ENCODE measurements around the gene PFDN2. TPM values are rescaled to one million over a fixed set of nuclear protein-coding genes. Genes with fewer than 3 reads are reported as not detected.

Gene PFDN2
- total RNA-seq, 1 experiment from 2014 or later, result 78.2 TPM

- no peak for DNase-seq
- Histone ChIP-seq H3K36me3 (no peaks in the 10 kb centered on the region), H3K4me1 (no peaks in the 10 kb centered on the region; the same call in 1 of the 2 replicates), H3K9me3 (replicated peaks) (no peaks in the 10 kb centered on the region), H3K27me3 (no peaks in the 10 kb centered on the region), H3K4me3 (no peak overlapping the region), H3K27ac (no peak overlapping the region)
Observed at GRCh38 chr1:161157867-161158266, 40.0 kb upstream of the PFDN2 start.

DNA sequence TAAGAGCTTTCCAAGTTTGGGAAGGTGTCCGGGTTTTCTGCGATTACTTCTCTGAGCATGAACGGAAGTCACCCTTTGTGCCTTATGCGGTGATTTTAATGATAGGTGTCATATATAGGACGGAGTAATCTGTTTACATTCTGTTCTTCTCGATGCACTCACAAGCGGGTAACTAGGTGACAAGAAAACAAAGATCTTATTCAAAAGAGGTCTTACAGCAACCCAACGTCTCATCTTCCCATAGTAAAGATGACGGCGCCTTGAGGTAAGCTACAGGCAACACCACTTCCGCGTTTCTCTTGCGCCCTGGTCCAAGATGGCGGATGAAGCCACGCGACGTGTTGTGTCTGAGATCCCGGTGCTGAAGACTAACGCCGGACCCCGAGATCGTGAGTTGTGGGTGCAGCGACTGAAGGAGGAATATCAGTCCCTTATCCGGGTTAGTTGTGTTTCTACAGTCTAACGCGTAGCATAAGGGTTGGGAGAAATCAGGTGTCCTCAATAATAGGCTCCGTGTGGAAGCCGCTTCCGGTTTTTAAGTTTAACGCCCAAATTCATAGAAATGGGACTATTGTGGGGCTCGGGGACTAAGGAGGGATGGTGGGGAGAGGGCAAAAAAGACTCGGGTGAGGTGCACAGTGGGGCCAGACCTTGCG is 36.0 kb upstream of the PFDN2 start, which contains the start of gene UFC1:
Gene UFC1 (plus strand): TSS at position 297 of the 656 bp plus-strand sequence. CDS start 20 bp downstream, at position 317.
- Histone ChIP-seq H3K27ac (peak within 1 kb of the TSS; percentile 96), H3K4me3 (peak within 1 kb of the TSS; percentile 95), H3K9me3 (replicated peaks) (no peaks in the 10 kb centered on the region), H3K27me3 (no peaks in the 10 kb centered on the region), H3K36me3 (no peaks in the 10 kb centered on the region), H3K4me1 (no peaks in the 10 kb centered on the region)
- peak; percentile 81 to 88 for DNase-seq

GRCh38 chr1:161153176-161153575 is 35.3 kb upstream of the PFDN2 start:
- Histone ChIP-seq H3K9me3 (replicated peaks) (no peaks in the 10 kb centered on the region), H3K36me3 (no peaks in the 10 kb centered on the region), H3K27ac (peak overlapping the region; percentile 96; the same call in 1 of the 2 replicates)

GRCh38 chr1:161145832-161146231 is 28.0 kb upstream of the PFDN2 start:
- Histone ChIP-seq H3K4me1 (no peaks in the 10 kb centered on the region), H3K27me3 (no peaks in the 10 kb centered on the region), H3K36me3 (no peaks in the 10 kb centered on the region), H3K27ac (no peak overlapping the region), H3K9me3 (replicated peaks) (no peaks in the 10 kb centered on the region), H3K4me3 (no peak overlapping the region)
- DNase-seq, result no peak

More at GRCh38 chr1:161153176-161153575, 35.3 kb upstream of the PFDN2 start:
- H3K4me1 ChIP-seq, result no peaks in the 10 kb centered on the region
- no peaks in the 10 kb centered on the region for H3K27me3 ChIP-seq
- DNase-seq, result no peak
- peak overlapping the region; percentile 95 for H3K4me3 ChIP-seq

GRCh38 chr1:161140755-161141400 is 23.0 kb upstream of the PFDN2 start:
- Histone ChIP-seq H3K9me3 (replicated peaks) (no peaks in the 10 kb centered on the region), H3K27me3 (no peaks in the 10 kb centered on the region), H3K4me1 (peaks cover 13% of the 10 kb centered on the region; the same call in 1 of the 2 replicates), H3K36me3 (no peaks in the 10 kb centered on the region), H3K4me3 (no peak overlapping the region), H3K27ac (no peak overlapping the region)
- no peak for DNase-seq

DNA sequence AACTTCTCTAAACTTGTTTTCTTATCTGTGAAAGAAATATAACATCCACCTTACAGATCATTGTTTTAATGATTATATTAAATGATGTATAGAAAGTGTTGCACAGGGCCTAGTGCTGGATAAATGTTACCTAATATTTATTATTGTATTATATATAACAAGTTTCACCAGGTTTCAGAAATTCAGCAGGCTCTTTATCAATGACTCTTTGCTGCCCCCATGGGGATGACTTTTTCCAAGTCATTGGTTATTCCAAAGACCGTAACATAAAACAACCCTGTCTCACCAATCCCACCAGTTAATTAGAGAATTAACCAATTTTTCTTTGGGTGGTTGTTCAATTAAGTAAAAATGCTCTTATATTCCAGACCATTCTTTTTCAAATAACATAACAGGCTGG is 21.9 kb upstream of the PFDN2 start:
- Histone ChIP-seq H3K4me1 (peaks cover 13% of the 10 kb centered on the region; the same call in 1 of the 2 replicates), H3K27ac (no peak overlapping the region), H3K9me3 (replicated peaks) (no peaks in the 10 kb centered on the region), H3K4me3 (no peak overlapping the region), H3K36me3 (no peaks in the 10 kb centered on the region), H3K27me3 (no peaks in the 10 kb centered on the region)
- DNase-seq, result peak in 1 of 2 experiments; percentile 62

- Histone ChIP-seq H3K27me3 (no peaks in the 10 kb centered on the region), H3K27ac (peak overlapping the region; percentile 10; the same call in 1 of the 2 replicates), H3K4me3 (no peak overlapping the region), H3K9me3 (replicated peaks) (no peaks in the 10 kb centered on the region), H3K36me3 (no peaks in the 10 kb centered on the region), H3K4me1 (peaks cover 13% of the 10 kb centered on the region; the same call in 1 of the 2 replicates)
- no peak for DNase-seq
Observed at GRCh38 chr1:161138431-161138830, 20.6 kb upstream of the PFDN2 start.

- Histone ChIP-seq H3K4me1 (peaks cover 13% of the 10 kb centered on the region; the same call in 1 of the 2 replicates), H3K27me3 (no peaks in the 10 kb centered on the region), H3K36me3 (no peaks in the 10 kb centered on the region), H3K9me3 (replicated peaks) (no peaks in the 10 kb centered on the region), H3K27ac (peak overlapping the region; percentile 10; the same call in 1 of the 2 replicates), H3K4me3 (no peak overlapping the region)
- peak in 1 of 2 experiments; percentile 45 for DNase-seq
Observed at GRCh38 chr1:161137881-161138280, 20.0 kb upstream of the PFDN2 start.

- no peaks in the 10 kb centered on the region for H3K36me3 ChIP-seq
- H3K27me3 ChIP-seq, result no peaks in the 10 kb centered on the region
- H3K9me3 ChIP-seq (replicated peaks), result no peaks in the 10 kb centered on the region
- peak overlapping the region; percentile 73 for H3K4me3 ChIP-seq
- H3K4me1 ChIP-seq, result peaks cover 28% of the 10 kb centered on the region
- DNase-seq, result no peak
- peak overlapping the region; percentile 79 for H3K27ac ChIP-seq
Observed at GRCh38 chr1:161133220-161133740, 15.4 kb upstream of the PFDN2 start.

GRCh38 chr1:161132410-161133219 is 14.8 kb upstream of the PFDN2 start, which contains the start of gene DEDD:
Gene DEDD (minus strand): TSS chr1:161132667. CDS start chr1:161124462, 8,205 bp downstream.
- peak; percentile 91 to 94 for DNase-seq
- H3K27ac ChIP-seq, result peak within 1 kb of the TSS; percentile 79
- no peaks in the 10 kb centered on the region for H3K36me3 ChIP-seq
- no peaks in the 10 kb centered on the region for H3K9me3 ChIP-seq (replicated peaks)
- peaks cover 31% of the 10 kb centered on the region for H3K4me1 ChIP-seq
- no peaks in the 10 kb centered on the region for H3K27me3 ChIP-seq
- peak within 1 kb of the TSS; percentile 73 for H3K4me3 ChIP-seq

DNA sequence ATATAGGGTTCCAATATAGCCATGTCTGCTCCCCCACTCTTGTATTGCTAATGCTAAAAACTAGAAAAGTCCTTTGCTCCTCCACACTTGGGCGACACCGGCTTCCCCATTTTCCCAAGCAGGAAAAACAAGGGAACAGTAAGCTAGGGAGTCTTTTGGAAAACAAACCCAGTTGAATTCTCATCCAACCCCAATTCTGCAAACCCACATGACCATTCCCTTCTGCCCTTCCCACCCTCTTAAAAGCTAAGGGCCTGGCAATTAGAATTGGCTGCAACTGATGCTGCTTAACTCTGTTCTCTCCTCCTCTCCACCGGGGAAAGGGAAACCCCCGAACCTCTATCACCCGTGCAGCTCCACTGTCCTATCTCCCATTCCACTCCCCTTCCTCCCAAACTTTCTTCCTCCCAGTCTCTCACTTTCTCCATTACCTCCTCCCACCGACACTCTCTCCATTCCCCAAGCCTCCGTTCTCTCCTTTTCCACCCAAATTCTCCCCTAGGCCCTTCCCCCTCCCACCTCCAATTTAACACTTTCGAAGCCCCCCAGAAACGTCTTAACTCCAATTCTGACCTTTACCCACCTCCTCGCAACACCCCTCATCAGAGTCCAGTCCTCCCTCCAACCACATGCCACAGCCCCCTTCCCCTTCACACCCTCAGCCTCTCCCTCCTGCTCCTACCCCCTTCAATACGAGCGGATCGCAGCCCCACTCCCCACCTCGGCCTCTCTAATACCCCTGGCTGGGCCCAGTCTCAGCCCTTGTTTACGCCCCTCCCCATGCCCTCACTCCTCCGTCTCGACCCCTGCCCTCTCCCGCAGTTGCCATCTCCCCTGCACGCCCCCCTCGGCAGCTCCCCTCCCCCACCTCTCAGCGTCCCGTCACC is 13.9 kb upstream of the PFDN2 start:
- Histone ChIP-seq H3K4me1 (peaks cover 32% of the 10 kb centered on the region), H3K9me3 (replicated peaks) (no peaks in the 10 kb centered on the region), H3K27me3 (no peaks in the 10 kb centered on the region), H3K27ac (peak overlapping the region; percentile 79), H3K4me3 (peak overlapping the region; percentile 73), H3K36me3 (0 out of 2 replicates have a peak, but pooled peaks cover 2% of the 10 kb centered on the region)
- DNase-seq, result peak in 1 of 2 experiments; percentile 28

GRCh38 chr1:161130266-161130665 is 12.4 kb upstream of the PFDN2 start:
- Histone ChIP-seq H3K27ac (no peak overlapping the region), H3K27me3 (no peaks in the 10 kb centered on the region), H3K36me3 (peaks cover 8% of the 10 kb centered on the region), H3K4me3 (no peak overlapping the region), H3K4me1 (peaks cover 32% of the 10 kb centered on the region), H3K9me3 (replicated peaks) (no peaks in the 10 kb centered on the region)
- no peak for DNase-seq

- DNase-seq, result peak; percentile 62 to 80
- H3K36me3 ChIP-seq, result peaks cover 19% of the 10 kb centered on the region
- H3K4me3 ChIP-seq, result no peak overlapping the region
- H3K9me3 ChIP-seq (replicated peaks), result no peaks in the 10 kb centered on the region
- peak overlapping the region; percentile 56 for H3K27ac ChIP-seq
- H3K27me3 ChIP-seq, result no peaks in the 10 kb centered on the region
- H3K4me1 ChIP-seq, result peaks cover 32% of the 10 kb centered on the region
Observed at GRCh38 chr1:161128591-161129420, 11.0 kb upstream of the PFDN2 start.
